ENCODE data around the gene SLC25A45. TPM values are rescaled to one million over a fixed set of nuclear protein-coding genes. Genes with fewer than 3 reads are reported as not detected.

SLC25A45 gene
- polyA plus RNA-seq, 1 of the 3 experiments (the other 2 are of a cell fraction) = 3.6 TPM

- H2AFZ ChIP-seq (ENCODE audit: low read depth) = no peak overlapping the region
- no peak overlapping the region for H3K4me3 ChIP-seq (ENCODE audit: low read depth in 2 of 2, low read length in 1 of 2)
- H3K9ac ChIP-seq = no peak overlapping the region
- H3K4me2 ChIP-seq = no peak overlapping the region
- no peaks in the 10 kb centered on the region for H3K27me3 ChIP-seq (ENCODE audit: insufficient read depth)
- H3K36me3 ChIP-seq (replicated peaks in 1 of 2; ENCODE audit: control insufficient read depth in 1 of 2, insufficient read depth in 2 of 2, low read length in 1 of 2) = peaks cover 13 to 15% of the 10 kb centered on the region in 2 experiments
- ChIA-PET CTCF (interaction anchor here (0.9 to 1.8 kb wide), 3 partner anchors 56 to 86 kb away, joined by 3 to 6 read pairs (median 3); partner anchors contain the start of gene MALAT1), POLR2A (no interaction called here)
- no peak for DNase-seq
- WGBS (ENCODE audit: low lambda C conversion rate) = over 99% methylated on average over 11 of the region's 24 CpGs
- peaks cover 19% of the 10 kb centered on the region for H3K79me2 ChIP-seq (ENCODE audit: insufficient read depth)
- H3F3A ChIP-seq (replicated peaks; ENCODE audit: insufficient read depth) = peaks cover 10% of the 10 kb centered on the region
- H3K9me3 ChIP-seq = no peaks in the 10 kb centered on the region
- H4K20me1 ChIP-seq (ENCODE audit: insufficient read depth) = no peaks in the 10 kb centered on the region
- no peaks in the 10 kb centered on the region for H3K9me2 ChIP-seq
- peaks cover 16 to 18% of the 10 kb centered on the region in 2 experiments; a peak in 2 of 4 replicates for H3K4me1 ChIP-seq (ENCODE audit: control insufficient read depth in 1 of 2, insufficient read depth in 2 of 2, low read depth in 1 of 2, low read length in 1 of 2)
- no peak overlapping the region for H3K27ac ChIP-seq (ENCODE audit: low read depth in 2 of 2, low read length in 1 of 2)
- TF ChIP-seq IRF3 (IDR thresholded peaks at IDR 0.05; ENCODE audit: low read depth, low read length) (no peak), POLR2AphosphoS5 (IDR thresholded peaks at IDR 0.05; ENCODE audit: low read depth, low read length) (no peak), GABPA (IDR thresholded peaks at IDR 0.05; ENCODE audit: low read depth) (no peak), YY1 (IDR thresholded peaks at IDR 0.05; ENCODE audit: low read depth) (no peak), FOXM1 (IDR thresholded peaks at IDR 0.05; ENCODE audit: low read depth) (no peak), RFX5 (IDR thresholded peaks at IDR 0.05; ENCODE audit: low read length) (no peak), JUND (IDR thresholded peaks at IDR 0.05) (no peak), SIN3A (IDR thresholded peaks at IDR 0.05; ENCODE audit: borderline replicate concordance, low read depth, low read length) (no peak), TEAD4 (IDR thresholded peaks at IDR 0.05; ENCODE audit: borderline replicate concordance, insufficient read depth) (no peak), RAD21 (IDR thresholded peaks at IDR 0.05; ENCODE audit: low read length) (no peak), MXI1 (IDR thresholded peaks at IDR 0.05; ENCODE audit: low read depth, low read length) (no peak), ZBTB33 (IDR thresholded peaks at IDR 0.05; ENCODE audit: borderline replicate concordance, low read depth) (no peak), ELF1 (IDR thresholded peaks at IDR 0.05) (no peak), USF1 (IDR thresholded peaks at IDR 0.05; ENCODE audit: borderline replicate concordance, low read depth) (no peak), CHD2 (IDR thresholded peaks at IDR 0.05; ENCODE audit: low read length, partially characterized antibody) (no peak), CTCF (IDR thresholded peaks at IDR 0.05) (no peak), PBX3 (IDR thresholded peaks at IDR 0.05) (no peak), NFIC (IDR thresholded peaks at IDR 0.05; ENCODE audit: borderline replicate concordance) (no peak), TCF12 (IDR thresholded peaks at IDR 0.05) (no peak)
Measured at GRCh38 chr11:65412271-65413076, 30.0 kb upstream of the SLC25A45 start.

Data from SK-N-SH (cell line).